HTR-8/SVneo (cell line): ENCODE data around the gene GGACT.
"Not testable (repeated sequence)": the region's sequence is repeated elsewhere in the genome, so short reads cannot be mapped to it uniquely, and the experiment has no call there.

Source experiments
- DNase-seq: peaks from one replicate; pipeline ENCODE4 v3.0.0; 2011; ENCODE audit warnings: low spot score, mixed read lengths; ENCODE audit not compliant: insufficient read length
- FAIRE-seq: peaks from 2 replicates; lab custom pipeline; 2011; peaks lifted over from hg19 to GRCh38; lab: Jason Lieb, UNC

GGACT gene

GRCh38 chr13:100533588-100534041 lies 55.0 kb downstream of the GGACT start:
- FAIRE-seq, result no peak
- no peak for DNase-seq

GRCh38 chr13:100532836-100533435 lies 55.7 kb downstream of the GGACT start:
- DNase-seq (no peak), FAIRE-seq (no peak)

GRCh38 chr13:100532090-100532766 lies 56.4 kb downstream of the GGACT start:
- no peak for FAIRE-seq

GRCh38 chr13:100530671-100531213 lies 57.8 kb downstream of the GGACT start:
- FAIRE-seq, result no peak

More at GRCh38 chr13:100532090-100532766, 56.4 kb downstream of the GGACT start:
- no peak for DNase-seq

GRCh38 chr13:100529666-100530377 lies 58.8 kb downstream of the GGACT start:
- no peak for DNase-seq
- FAIRE-seq, result no peak

More at GRCh38 chr13:100530671-100531213, 57.8 kb downstream of the GGACT start:
- DNase-seq, result no peak

- FAIRE-seq, result no peak
- no peak for DNase-seq
Measured at GRCh38 chr13:100528820-100529219, 59.8 kb downstream of the GGACT start.

- FAIRE-seq (no peak), DNase-seq (no peak)
Measured at GRCh38 chr13:100528353-100528752, 60.2 kb downstream of the GGACT start.

GRCh38 chr13:100527644-100528043 lies 60.9 kb downstream of the GGACT start:
- DNase-seq, result no peak
- no peak for FAIRE-seq

GRCh38 chr13:100526318-100527000 lies 62.1 kb downstream of the GGACT start:
- DNase-seq (no peak), FAIRE-seq (no peak)

- no peak for FAIRE-seq
- no peak for DNase-seq
Measured at GRCh38 chr13:100525453-100526317, 62.9 kb downstream of the GGACT start.

GRCh38 chr13:100524688-100525087 lies 63.9 kb downstream of the GGACT start:
- not testable (repeated sequence) for DNase-seq, FAIRE-seq

GRCh38 chr13:100523981-100524386 lies 64.6 kb downstream of the GGACT start:
- no peak for FAIRE-seq

GRCh38 chr13:100523411-100523810 lies 65.2 kb downstream of the GGACT start:
- FAIRE-seq (no peak), DNase-seq (no peak)

More at GRCh38 chr13:100523981-100524386, 64.6 kb downstream of the GGACT start:
- no peak for DNase-seq

GRCh38 chr13:100522618-100523309 lies 65.8 kb downstream of the GGACT start:
- FAIRE-seq (no peak), DNase-seq (no peak)

- DNase-seq, result no peak
Measured at GRCh38 chr13:100521851-100522617, 66.6 kb downstream of the GGACT start.

GRCh38 chr13:100520936-100521850 lies 67.4 kb downstream of the GGACT start:
- DNase-seq, result no peak
- FAIRE-seq, result no peak

More at GRCh38 chr13:100521851-100522617, 66.6 kb downstream of the GGACT start:
- no peak for FAIRE-seq

- FAIRE-seq, result no peak
- no peak for DNase-seq
Measured at GRCh38 chr13:100519626-100520025, 69.0 kb downstream of the GGACT start.
